Measurements from ENCODE around the gene OSBPL9. TPM values are rescaled to one million over a fixed set of nuclear protein-coding genes. Genes with fewer than 3 reads are reported as not detected.

OSBPL9 gene
- total RNA-seq (2021; ENCODE audit: unreplicated experiment) (52.6 TPM), Bru-seq, nascent RNA (percentile 81 among the genes with signal in this experiment), BruChase-seq, experiment 1, labeled RNA remaining after a 6-hour chase (percentile 65 among the genes with signal in this experiment), BruChase-seq, experiment 2, labeled RNA remaining after a 2-hour chase (percentile 64 among the genes with signal in this experiment)
- 31.7 and 37.0 TPM in 2 replicates for polyA plus RNA-seq (2012)
- long read RNA-seq, transcript OSBPL9-201 (20 exons, 2,721 nt): minor isoform, 9 of 94 reads
- long read RNA-seq, transcript OSBPL9-207 (20 exons, 2,755 nt): minor isoform, 8 of 94 reads
- long read RNA-seq, transcript OSBPL9-203 (24 exons, 2,893 nt): major isoform, 22 of 94 reads
- long read RNA-seq, transcript OSBPL9-222 (21 exons, 2,210 nt): minor isoform, 19 of 94 reads
- long read RNA-seq, partial matches to known transcripts: 14 of 94 reads
- long read RNA-seq, other reads (novel, unspliced or antisense): 19 of 94 reads

- RAD21 ChIA-PET (ENCODE audit: low non-redundant PET in 1 of 2, low total read pairs in 2 of 2, uncharacterized antibody in 2 of 2, unreplicated experiment in 2 of 2): no interaction called here
- peak within 1 kb of the TSS; percentile 86 for H3K4me2 ChIP-seq (ENCODE audit: low read length)
- peaks cover 46% of the 10 kb centered on the region for H3K79me2 ChIP-seq (ENCODE audit: insufficient read depth, low read length)
- H3K27ac ChIP-seq (ENCODE audit: low read depth, low read length): peak within 1 kb of the TSS; percentile 7; the same call in 1 of the 2 replicates
- H4K20me1 ChIP-seq (ENCODE audit: insufficient read depth): no peaks in the 10 kb centered on the region
- POLR2A ChIA-PET: no interaction called here
- no peaks in the 10 kb centered on the region for H3K9me2 ChIP-seq (ENCODE audit: insufficient read depth)
- intact Hi-C loops (cut with micrococcal nuclease): loop anchor here (2.0 kb wide), 1 partner anchor 48 kb away; no protein-coding TSS in a partner anchor
- ATAC-seq: peak; percentile 90
- CTCF ChIA-PET: no interaction called here
- TF ChIP-seq SIN3A (IDR thresholded peaks at IDR 0.05; ENCODE audit: low read depth) (peak; percentile 58), ZBTB33 (IDR thresholded peaks at IDR 0.05; ENCODE audit: extremely low read depth, insufficient replicate concordance, low read length) (no peak), YY1 (IDR thresholded peaks at IDR 0.05; ENCODE audit: extremely low read depth, insufficient replicate concordance, low read depth, low read length) (peak; percentile 97), TCF7L2 (IDR thresholded peaks at IDR 0.05; ENCODE audit: borderline replicate concordance, extremely low read depth, insufficient read depth, insufficient read length) (no peak), CTCF (IDR thresholded peaks at IDR 0.05 in 2 of 3, conservative IDR thresholded peaks at IDR 0.05 in 1 of 3; ENCODE audit: borderline replicate concordance in 1 of 3, insufficient read depth in 1 of 3, low read depth in 2 of 3, low read length in 2 of 3) (no peak), SP1 (IDR thresholded peaks at IDR 0.05; ENCODE audit: low read depth) (peak; percentile 44), POLR2AphosphoS5 (IDR thresholded peaks at IDR 0.05; ENCODE audit: low read depth, low read length) (peak; percentile 85), ZNF274 (IDR thresholded peaks at IDR 0.05; ENCODE audit: low read depth, low read length) (no peak), POLR2A (IDR thresholded peaks at IDR 0.05; ENCODE audit: borderline replicate concordance, extremely low read depth, insufficient read depth, insufficient read length) (peak; percentile 60)
- H3K4me3 ChIP-seq (replicated peaks in 1 of 2; ENCODE audit: low read depth in 1 of 2, low read length in 2 of 2): peak within 1 kb of the TSS; percentile 68 to 96
- TSS peak; percentile 63 for BruUV-seq (replicated peaks)
- H3K36me3 ChIP-seq (ENCODE audit: control insufficient read depth in 1 of 2, insufficient read depth in 2 of 2, low read length in 2 of 2): no peaks in the 10 kb centered on the region
- peak; percentile 76 for DNase-seq (ENCODE audit: low read depth, low spot score)
- H2AFZ ChIP-seq (ENCODE audit: low read depth, low read length, poor library complexity, severe bottlenecking): peak within 1 kb of the TSS; percentile 85
- no peaks in the 10 kb centered on the region for H3K27me3 ChIP-seq (ENCODE audit: insufficient read depth, low read length)
- peaks cover 21 to 48% of the 10 kb centered on the region in 2 experiments for H3K4me1 ChIP-seq (ENCODE audit: control insufficient read depth in 1 of 2, insufficient read depth in 2 of 2, low read length in 2 of 2)
- H3K9me3 ChIP-seq (ENCODE audit: control insufficient read depth in 1 of 2, insufficient read depth in 1 of 2, low read depth in 1 of 2, low read length in 2 of 2): no peaks in the 10 kb centered on the region
- peak within 1 kb of the TSS; percentile 83 for H3K9ac ChIP-seq (ENCODE audit: low read length)
These were observed at the start of gene OSBPL9 for GRCh38 chr1:51616903-51617708. Gene OSBPL9 (plus strand): TSS chr1:51617092. CDS start chr1:51617111, 19 bp downstream.
